ENCODE results near the gene KLHL40. TPM values are rescaled to one million over a fixed set of nuclear protein-coding genes. Genes with fewer than 3 reads are reported as not detected.

The KLHL40 gene
- total RNA-seq, 1 donor from 2014 or later: not detected

- Mint-ChIP-seq H3K27me3 (ENCODE audit: low read depth, unreplicated experiment) (no peaks in the 10 kb centered on the region), H3K27ac (ENCODE audit: unreplicated experiment) (no peak overlapping the region), H3K9me3 (ENCODE audit: unreplicated experiment) (no peaks in the 10 kb centered on the region), H3K4me3 (ENCODE audit: unreplicated experiment) (no peak overlapping the region), H3K4me1 (ENCODE audit: low read depth, unreplicated experiment) (peaks cover 5% of the 10 kb centered on the region), H3K36me3 (ENCODE audit: low read depth, unreplicated experiment) (peaks cover 17% of the 10 kb centered on the region)
- Histone ChIP-seq H2AFZ (ENCODE audit: low read depth, low read length) (no peak overlapping the region), H3K27ac (ENCODE audit: low read depth, low read length) (no peak overlapping the region), H4K20me1 (ENCODE audit: insufficient read depth, low read length) (peaks cover 59% of the 10 kb centered on the region), H3K4me3 (ENCODE audit: insufficient read depth, low read depth, low read length) (no peak overlapping the region), H3K4me2 (ENCODE audit: low read length) (no peak overlapping the region), H3K9ac (ENCODE audit: low read length) (no peak overlapping the region), H3K9me3 (ENCODE audit: insufficient read depth, low read depth, low read length) (no peaks in the 10 kb centered on the region), H3K4me1 (ENCODE audit: insufficient read depth, low read length) (peaks cover 21% of the 10 kb centered on the region), H3K27me3 (ENCODE audit: insufficient read depth, low read length) (no peaks in the 10 kb centered on the region), H3K36me3 (ENCODE audit: insufficient read depth, low read length) (no peaks in the 10 kb centered on the region), H3K79me2 (ENCODE audit: insufficient read depth, low read length) (peaks cover 26% of the 10 kb centered on the region)
- DNase-seq (ENCODE audit: low read depth): no peak
- no peak for FAIRE-seq
- TF ChIP-seq, protein P1, sequence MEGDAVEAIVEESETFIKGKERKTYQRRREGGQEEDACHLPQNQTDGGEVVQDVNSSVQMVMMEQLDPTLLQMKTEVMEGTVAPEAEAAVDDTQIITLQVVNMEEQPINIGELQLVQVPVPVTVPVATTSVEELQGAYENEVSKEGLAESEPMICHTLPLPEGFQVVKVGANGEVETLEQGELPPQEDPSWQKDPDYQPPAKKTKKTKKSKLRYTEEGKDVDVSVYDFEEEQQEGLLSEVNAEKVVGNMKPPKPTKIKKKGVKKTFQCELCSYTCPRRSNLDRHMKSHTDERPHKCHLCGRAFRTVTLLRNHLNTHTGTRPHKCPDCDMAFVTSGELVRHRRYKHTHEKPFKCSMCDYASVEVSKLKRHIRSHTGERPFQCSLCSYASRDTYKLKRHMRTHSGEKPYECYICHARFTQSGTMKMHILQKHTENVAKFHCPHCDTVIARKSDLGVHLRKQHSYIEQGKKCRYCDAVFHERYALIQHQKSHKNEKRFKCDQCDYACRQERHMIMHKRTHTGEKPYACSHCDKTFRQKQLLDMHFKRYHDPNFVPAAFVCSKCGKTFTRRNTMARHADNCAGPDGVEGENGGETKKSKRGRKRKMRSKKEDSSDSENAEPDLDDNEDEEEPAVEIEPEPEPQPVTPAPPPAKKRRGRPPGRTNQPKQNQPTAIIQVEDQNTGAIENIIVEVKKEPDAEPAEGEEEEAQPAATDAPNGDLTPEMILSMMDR (IDR thresholded peaks at IDR 0.05; ENCODE audit: insufficient read depth, low read depth, low read length): no peak
- TF ChIP-seq EZH2 (IDR thresholded peaks at IDR 0.05; ENCODE audit: insufficient read depth, low read length): no peak
Measured at GRCh38 chr3:42659451-42660130, 25.7 kb upstream of the KLHL40 start.

GRCh38 chr3:42660131-42660715 is 25.1 kb upstream of the KLHL40 start:
- H3K4me2 ChIP-seq (ENCODE audit: low read length): no peak overlapping the region
- H3K4me3 ChIP-seq (ENCODE audit: insufficient read depth, low read depth, low read length): no peak overlapping the region
- no peaks in the 10 kb centered on the region for H3K9me3 ChIP-seq (ENCODE audit: insufficient read depth, low read depth, low read length)
- peaks cover 19% of the 10 kb centered on the region for H3K79me2 ChIP-seq (ENCODE audit: insufficient read depth, low read length)
- FAIRE-seq (no peak), DNase-seq (ENCODE audit: low read depth) (no peak)
- H2AFZ ChIP-seq (ENCODE audit: low read depth, low read length): no peak overlapping the region
- no peak overlapping the region for H3K27ac ChIP-seq (ENCODE audit: low read depth, low read length)
- TF ChIP-seq EZH2 (IDR thresholded peaks at IDR 0.05; ENCODE audit: insufficient read depth, low read length): no peak
- TF ChIP-seq, protein P1 (IDR thresholded peaks at IDR 0.05; ENCODE audit: insufficient read depth, low read depth, low read length): no peak
- H3K27ac Mint-ChIP-seq (ENCODE audit: unreplicated experiment): peak overlapping the region; percentile 37
- H3K9me3 Mint-ChIP-seq (ENCODE audit: unreplicated experiment): no peaks in the 10 kb centered on the region
- H3K9ac ChIP-seq (ENCODE audit: low read length): no peak overlapping the region
- H3K4me1 ChIP-seq (ENCODE audit: insufficient read depth, low read length): peaks cover 16% of the 10 kb centered on the region
- H3K4me1 Mint-ChIP-seq (ENCODE audit: low read depth, unreplicated experiment): peaks cover 5% of the 10 kb centered on the region
- H3K4me3 Mint-ChIP-seq (ENCODE audit: unreplicated experiment): no peak overlapping the region
- peaks cover 17% of the 10 kb centered on the region for H3K36me3 Mint-ChIP-seq (ENCODE audit: low read depth, unreplicated experiment)
- H3K27me3 Mint-ChIP-seq (ENCODE audit: low read depth, unreplicated experiment): no peaks in the 10 kb centered on the region
- no peaks in the 10 kb centered on the region for H3K27me3 ChIP-seq (ENCODE audit: insufficient read depth, low read length)
- no peaks in the 10 kb centered on the region for H3K36me3 ChIP-seq (ENCODE audit: insufficient read depth, low read length)
- peaks cover 59% of the 10 kb centered on the region for H4K20me1 ChIP-seq (ENCODE audit: insufficient read depth, low read length)

- Histone ChIP-seq H3K36me3 (ENCODE audit: insufficient read depth, low read length) (no peaks in the 10 kb centered on the region), H2AFZ (ENCODE audit: low read depth, low read length) (no peak overlapping the region), H3K79me2 (ENCODE audit: insufficient read depth, low read length) (peaks cover 12% of the 10 kb centered on the region), H3K4me2 (ENCODE audit: low read length) (no peak overlapping the region), H3K4me3 (ENCODE audit: insufficient read depth, low read depth, low read length) (no peak overlapping the region), H4K20me1 (ENCODE audit: insufficient read depth, low read length) (peaks cover 53% of the 10 kb centered on the region), H3K4me1 (ENCODE audit: insufficient read depth, low read length) (peaks cover 9% of the 10 kb centered on the region), H3K9ac (ENCODE audit: low read length) (no peak overlapping the region), H3K9me3 (ENCODE audit: insufficient read depth, low read depth, low read length) (no peaks in the 10 kb centered on the region), H3K27ac (ENCODE audit: low read depth, low read length) (no peak overlapping the region), H3K27me3 (ENCODE audit: insufficient read depth, low read length) (no peaks in the 10 kb centered on the region)
- Mint-ChIP-seq H3K27ac (ENCODE audit: unreplicated experiment) (no peak overlapping the region), H3K9me3 (ENCODE audit: unreplicated experiment) (no peaks in the 10 kb centered on the region), H3K4me1 (ENCODE audit: low read depth, unreplicated experiment) (peaks cover 5% of the 10 kb centered on the region), H3K36me3 (ENCODE audit: low read depth, unreplicated experiment) (peaks cover 17% of the 10 kb centered on the region), H3K27me3 (ENCODE audit: low read depth, unreplicated experiment) (no peaks in the 10 kb centered on the region), H3K4me3 (ENCODE audit: unreplicated experiment) (no peak overlapping the region)
- TF ChIP-seq EZH2 (IDR thresholded peaks at IDR 0.05; ENCODE audit: insufficient read depth, low read length): no peak
- TF ChIP-seq, protein P1 (IDR thresholded peaks at IDR 0.05; ENCODE audit: insufficient read depth, low read depth, low read length): no peak
- DNase-seq (ENCODE audit: low read depth) (no peak), FAIRE-seq (no peak)
Measured at GRCh38 chr3:42660898-42661297, 24.4 kb upstream of the KLHL40 start.
